Stomach (tissue), 9 donors: Measurements from ENCODE around the gene SMCO3. TPM values are rescaled to one million over a fixed set of nuclear protein-coding genes. Genes with fewer than 3 reads are reported as not detected.

Experiments
- DNase-seq, 2 donors: peaks; one replicate each; pipeline versions ENCODE4 v3.0.0 to v3.0.0-alpha.2; 2013 to 2019
- H3K27ac ChIP-seq, 5 donors: fragments of 200-600 bp in 4 of 5; sonication (generic) in 4 of 5; one replicate each; pipeline ENCODE4 v1.5.1; 2013 to 2019; ENCODE audit warnings: mild to moderate bottlenecking in 1 of 5, moderate library complexity in 1 of 5
- H3K27me3 ChIP-seq, 3 donors: fragments of 200-600 bp; sonication (generic); one replicate each; pipeline ENCODE4 v1.5.1; 2017 to 2019; ENCODE audit warnings: mixed run types in 1 of 3
- H3K36me3 ChIP-seq, 4 donors: fragments of 200-600 bp; sonication (generic); 1 replicate in 3 of 4; 2 replicates in 1 of 4; pipeline ENCODE4 v1.5.1; 2016 to 2019
- H3K4me1 ChIP-seq, 4 donors: fragments of 200-600 bp; sonication (generic); one replicate each; pipeline ENCODE4 v1.5.1; 2016 to 2019
- H3K4me3 ChIP-seq, 4 donors: fragments of 200-600 bp; sonication (generic) in 3 of 4; one replicate each; pipeline ENCODE4 v1.5.1; 2016 to 2019; ENCODE audit warnings: mild to moderate bottlenecking in 1 of 4
- H3K9me3 ChIP-seq, 4 donors: fragments of 200-600 bp; sonication (generic); one replicate each; pipeline ENCODE4 v1.5.1; 2016 to 2019
- EP300 ChIP-seq: sonication (generic); formaldehyde crosslinking; IDR thresholded peaks from one replicate; pipeline ENCODE4 v1.6.1; 2017; ENCODE audit warnings: antibody characterized with exemption
- POLR2A ChIP-seq, 4 donors: fragments of 450-650 bp; IDR thresholded peaks; one replicate each; pipeline ENCODE4 v1.6.1; 2016; ENCODE audit warnings: antibody characterized with exemption in 4 of 4, control low read depth in 2 of 4, mild to moderate bottlenecking in 1 of 4, moderate library complexity in 1 of 4
- POLR2AphosphoS5 ChIP-seq, 3 donors: sonication (generic); formaldehyde crosslinking; IDR thresholded peaks; one replicate each; pipeline ENCODE4 v1.6.1; 2016; ENCODE audit warnings: antibody characterized with exemption in 3 of 3
- WGBS, 5 donors: extraction: QIAGEN DNeasy Blood & Tissue Kit in 3 of 5; methylation state at CpG; one replicate each; pipeline versions ENCODE4 v1.1.5 to v1.1.7; 2013 to 2018; 5-methylcytosine and 5-hydroxymethylcytosine counted together
- intact Hi-C: fragments of 100-400 bp; cut with DNase I; formaldehyde crosslinking; loops from one replicate; pipeline ENCODE4 v1.15.1; 2023; ENCODE audit warnings: low total_unique reads
- polyA plus RNA-seq, 3 donors: library from polyadenylated mRNA; stranded (reverse); fragments of 200-250 nt; gene quantifications; one replicate each; pipeline ENCODE4 v1.2.3, GENCODE V29; 2013
- total RNA-seq, 5 donors: library from RNA; depleted of rRNA; stranded (reverse); fragments of >200 nt; gene quantifications; one replicate each; pipeline versions ENCODE4 v1.1.0 to v1.2.3, GENCODE V29; 2014 to 2016
- TF ChIP-seq, protein P1 (sequence below), 7 experiments: fragments of 450-650 bp in 4 of 7; fragments of 200-600 bp in 3 of 7; sonication (generic) in 3 of 7; IDR thresholded peaks; one replicate each; pipeline ENCODE4 v1.5.1; 2016 to 2019; ENCODE audit warnings: antibody characterized with exemption in 7 of 7, control low read depth in 2 of 7, mild to moderate bottlenecking in 1 of 7
- donor health status: healthy with polysubstance abuse.
- donor health status: Bipolar disorder and iron deficiency.
- donor health status: healthy.

Gene SMCO3
- total and polyA plus RNA-seq, 8 donors, result 2.4 TPM; not detected in 7

DNA sequence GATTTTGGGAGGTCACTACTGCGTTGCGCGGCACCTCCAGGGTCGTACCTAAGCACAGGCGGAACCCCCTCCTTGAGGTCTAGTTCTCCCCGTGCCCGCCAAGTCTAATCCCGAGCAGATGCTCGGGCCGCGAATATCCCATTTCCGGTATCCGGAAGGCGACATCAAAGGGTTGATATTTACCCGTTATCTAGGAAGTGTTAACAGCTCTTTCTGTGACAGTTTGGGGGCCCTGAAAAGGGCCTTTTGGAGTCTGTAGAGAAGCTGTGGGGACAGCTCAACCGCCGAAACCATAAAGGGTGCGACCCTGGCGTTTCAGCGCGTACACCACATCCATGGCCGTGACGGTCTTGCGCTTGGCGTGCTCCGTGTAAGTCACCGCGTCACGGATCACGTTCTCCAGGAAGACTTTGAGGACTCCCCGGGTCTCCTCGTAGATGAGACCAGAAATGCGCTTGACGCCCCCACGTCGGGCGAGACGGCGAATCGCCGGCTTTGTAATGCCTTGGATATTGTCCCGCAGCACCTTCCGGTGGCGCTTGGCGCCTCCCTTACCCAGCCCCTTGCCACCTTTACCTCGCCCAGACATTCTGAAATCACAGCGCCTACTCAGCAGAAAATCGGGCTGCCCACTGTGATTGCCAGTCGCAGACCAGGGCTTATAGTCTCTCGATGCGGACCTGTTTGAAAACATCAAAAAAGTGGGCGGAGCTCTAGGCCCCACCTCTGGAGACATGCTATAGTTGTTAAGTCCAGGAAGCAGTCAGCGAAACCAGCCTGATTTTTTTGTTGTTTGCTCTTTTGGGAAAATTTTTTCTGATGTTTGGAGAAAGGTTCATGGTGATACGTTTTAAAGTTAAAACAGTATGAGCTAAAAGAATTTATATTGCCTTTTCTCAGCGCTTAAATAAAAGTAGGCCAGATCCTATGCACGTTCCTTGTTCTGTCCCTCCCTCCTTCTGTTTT, 43.2 kb downstream of the SMCO3 start:
- H3K9me3 ChIP-seq, result peaks cover 0 to 9% (median 0%) of the 10 kb centered on the region in 4 donors
- peak overlapping the region; percentile 62 to 75 (median 70) for H3K4me3 ChIP-seq
- H3K4me1 ChIP-seq, result peaks cover 5 to 54% (median 28%) of the 10 kb centered on the region in 4 donors
- no peaks in the 10 kb centered on the region for H3K27me3 ChIP-seq
- intact Hi-C loops, result loop anchor here (2.0 kb wide), 1 partner anchor 32 kb away; the partner anchor contains the start of genes C12orf60 and WBP11
- peak; percentile 96 to 98 for DNase-seq
- peak overlapping the region; percentile 91 to 99 (median 96) for H3K27ac ChIP-seq
- H3K36me3 ChIP-seq, result peaks cover 0 to 14% (median 2%) of the 10 kb centered on the region in 4 donors
- WGBS, 5 donors, result 0 to 1% (median 0%) methylated on average over 50 to 56 of the region's 56 CpGs
- TF ChIP-seq POLR2A (IDR thresholded peaks at IDR 0.05) (peak in 2 of 4 donors; percentile 91 to 99), POLR2AphosphoS5 (IDR thresholded peaks at IDR 0.05) (peak; percentile 78 to 100 (median 100)), EP300 (no peak)
- TF ChIP-seq, protein P1, sequence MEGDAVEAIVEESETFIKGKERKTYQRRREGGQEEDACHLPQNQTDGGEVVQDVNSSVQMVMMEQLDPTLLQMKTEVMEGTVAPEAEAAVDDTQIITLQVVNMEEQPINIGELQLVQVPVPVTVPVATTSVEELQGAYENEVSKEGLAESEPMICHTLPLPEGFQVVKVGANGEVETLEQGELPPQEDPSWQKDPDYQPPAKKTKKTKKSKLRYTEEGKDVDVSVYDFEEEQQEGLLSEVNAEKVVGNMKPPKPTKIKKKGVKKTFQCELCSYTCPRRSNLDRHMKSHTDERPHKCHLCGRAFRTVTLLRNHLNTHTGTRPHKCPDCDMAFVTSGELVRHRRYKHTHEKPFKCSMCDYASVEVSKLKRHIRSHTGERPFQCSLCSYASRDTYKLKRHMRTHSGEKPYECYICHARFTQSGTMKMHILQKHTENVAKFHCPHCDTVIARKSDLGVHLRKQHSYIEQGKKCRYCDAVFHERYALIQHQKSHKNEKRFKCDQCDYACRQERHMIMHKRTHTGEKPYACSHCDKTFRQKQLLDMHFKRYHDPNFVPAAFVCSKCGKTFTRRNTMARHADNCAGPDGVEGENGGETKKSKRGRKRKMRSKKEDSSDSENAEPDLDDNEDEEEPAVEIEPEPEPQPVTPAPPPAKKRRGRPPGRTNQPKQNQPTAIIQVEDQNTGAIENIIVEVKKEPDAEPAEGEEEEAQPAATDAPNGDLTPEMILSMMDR (IDR thresholded peaks at IDR 0.05), result no peak

DNA sequence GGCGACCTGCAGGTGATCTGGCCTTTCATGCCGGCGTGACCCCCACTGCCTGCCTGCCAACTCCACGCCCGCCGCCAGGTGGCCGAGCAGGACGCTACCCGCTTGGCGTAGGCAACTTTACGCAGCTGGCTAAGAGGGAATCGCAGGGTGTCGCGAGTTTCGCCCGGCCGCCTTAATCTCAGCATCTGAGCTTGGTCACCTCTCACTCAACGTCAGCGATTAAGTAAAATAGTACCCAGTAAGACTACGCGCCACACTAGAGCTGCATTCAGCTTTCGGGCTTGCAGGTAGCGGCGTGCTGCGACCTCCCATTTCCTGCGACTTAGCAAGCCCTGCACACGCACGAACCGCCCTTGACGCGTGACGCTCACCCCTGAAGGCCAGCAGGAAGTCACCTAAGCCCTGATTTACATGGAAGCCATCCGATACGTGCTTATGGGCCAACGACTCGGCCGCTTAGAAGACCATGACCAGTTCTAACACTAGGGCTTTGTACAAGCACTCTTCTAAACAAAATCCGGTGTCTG, 44.0 kb downstream of the SMCO3 start:
- TF ChIP-seq POLR2AphosphoS5 (IDR thresholded peaks at IDR 0.05), result peak; percentile 54 to 91 (median 84)
- TF ChIP-seq, protein P1 (IDR thresholded peaks at IDR 0.05), result peak in 5 of 7 experiments; percentile 80 to 95 (median 86)
- TF ChIP-seq EP300, result no peak
- TF ChIP-seq POLR2A (IDR thresholded peaks at IDR 0.05), result peak in 2 of 4 donors; percentile 25 to 35
- Histone ChIP-seq H3K27ac (peak overlapping the region; percentile 91 to 99 (median 96)), H3K4me1 (peaks cover 0 to 52% (median 29%) of the 10 kb centered on the region in 4 donors), H3K36me3 (peaks cover 0 to 18% (median 2%) of the 10 kb centered on the region in 4 donors), H3K27me3 (no peaks in the 10 kb centered on the region), H3K9me3 (peaks cover 0 to 12% (median 0%) of the 10 kb centered on the region in 4 donors), H3K4me3 (peak overlapping the region; percentile 62 to 75 (median 70))
- intact Hi-C loops, result loop anchor here (2.0 kb wide), 1 partner anchor 33 kb away; the partner anchor contains the start of genes C12orf60 and WBP11
- WGBS, 5 donors, result 0 to 1% (median 0%) methylated on average over 16 to 38 of the region's 38 CpGs
- peak; percentile 90 to 95 for DNase-seq

DNA sequence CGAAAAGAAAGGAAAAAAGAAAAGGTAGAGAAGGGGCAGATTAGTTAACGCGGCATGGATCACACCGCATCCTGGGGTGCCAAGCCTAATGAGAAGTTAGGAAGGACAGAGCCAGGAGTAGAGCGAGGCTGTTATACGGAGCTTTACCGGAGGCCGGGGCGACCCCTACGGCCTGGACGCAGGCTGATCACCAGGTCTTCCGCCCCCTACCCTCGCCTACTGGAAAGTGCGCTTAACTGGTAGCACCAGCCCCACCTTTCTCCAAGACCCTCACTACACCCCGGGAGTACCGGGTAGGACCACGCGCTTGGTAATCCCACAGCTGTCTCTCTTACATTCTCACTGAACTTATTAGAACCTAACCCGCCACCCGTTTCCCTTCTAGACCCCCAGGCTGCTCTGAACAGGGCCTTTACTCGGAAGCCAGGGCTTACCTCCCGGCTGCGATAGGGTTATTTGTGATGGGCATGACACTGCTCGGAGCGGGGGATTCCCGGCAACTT, 44.5 kb downstream of the SMCO3 start:
- peak; percentile 43 to 85 for DNase-seq
- Histone ChIP-seq H3K4me1 (peaks cover 0 to 55% (median 30%) of the 10 kb centered on the region in 4 donors), H3K27ac (peak overlapping the region; percentile 91 to 99 (median 96)), H3K27me3 (no peaks in the 10 kb centered on the region), H3K36me3 (peaks cover 0 to 18% (median 2%) of the 10 kb centered on the region in 4 donors), H3K4me3 (peak overlapping the region; percentile 62 to 75 (median 70)), H3K9me3 (peaks cover 0 to 12% (median 0%) of the 10 kb centered on the region in 4 donors)
- TF ChIP-seq, protein P1 (IDR thresholded peaks at IDR 0.05), result no peak
- TF ChIP-seq POLR2A (IDR thresholded peaks at IDR 0.05), result no peak
- no peak for TF ChIP-seq POLR2AphosphoS5 (IDR thresholded peaks at IDR 0.05)
- TF ChIP-seq EP300, result no peak
- WGBS, 5 donors, result 1 to 3% (median 2%) methylated on average over 17 to 26 of the region's 26 CpGs
- intact Hi-C loops, result no loop called here
